GM12801 (cell line): Measurements from ENCODE around the gene PRKACA.

Source experiments
- TF ChIP-seq, protein P1 (sequence below): IDR thresholded peaks from one replicate; pipeline ENCODE4 v1.5.1; 2011; ENCODE audit warnings: control low read depth; ENCODE audit not compliant: insufficient read length; ENCODE audit errors: extremely low read depth

The PRKACA gene

GRCh38 chr19:14135355-14135754, 17.8 kb upstream of the PRKACA start:
- TF ChIP-seq, protein P1, sequence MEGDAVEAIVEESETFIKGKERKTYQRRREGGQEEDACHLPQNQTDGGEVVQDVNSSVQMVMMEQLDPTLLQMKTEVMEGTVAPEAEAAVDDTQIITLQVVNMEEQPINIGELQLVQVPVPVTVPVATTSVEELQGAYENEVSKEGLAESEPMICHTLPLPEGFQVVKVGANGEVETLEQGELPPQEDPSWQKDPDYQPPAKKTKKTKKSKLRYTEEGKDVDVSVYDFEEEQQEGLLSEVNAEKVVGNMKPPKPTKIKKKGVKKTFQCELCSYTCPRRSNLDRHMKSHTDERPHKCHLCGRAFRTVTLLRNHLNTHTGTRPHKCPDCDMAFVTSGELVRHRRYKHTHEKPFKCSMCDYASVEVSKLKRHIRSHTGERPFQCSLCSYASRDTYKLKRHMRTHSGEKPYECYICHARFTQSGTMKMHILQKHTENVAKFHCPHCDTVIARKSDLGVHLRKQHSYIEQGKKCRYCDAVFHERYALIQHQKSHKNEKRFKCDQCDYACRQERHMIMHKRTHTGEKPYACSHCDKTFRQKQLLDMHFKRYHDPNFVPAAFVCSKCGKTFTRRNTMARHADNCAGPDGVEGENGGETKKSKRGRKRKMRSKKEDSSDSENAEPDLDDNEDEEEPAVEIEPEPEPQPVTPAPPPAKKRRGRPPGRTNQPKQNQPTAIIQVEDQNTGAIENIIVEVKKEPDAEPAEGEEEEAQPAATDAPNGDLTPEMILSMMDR, result no peak

DNA sequence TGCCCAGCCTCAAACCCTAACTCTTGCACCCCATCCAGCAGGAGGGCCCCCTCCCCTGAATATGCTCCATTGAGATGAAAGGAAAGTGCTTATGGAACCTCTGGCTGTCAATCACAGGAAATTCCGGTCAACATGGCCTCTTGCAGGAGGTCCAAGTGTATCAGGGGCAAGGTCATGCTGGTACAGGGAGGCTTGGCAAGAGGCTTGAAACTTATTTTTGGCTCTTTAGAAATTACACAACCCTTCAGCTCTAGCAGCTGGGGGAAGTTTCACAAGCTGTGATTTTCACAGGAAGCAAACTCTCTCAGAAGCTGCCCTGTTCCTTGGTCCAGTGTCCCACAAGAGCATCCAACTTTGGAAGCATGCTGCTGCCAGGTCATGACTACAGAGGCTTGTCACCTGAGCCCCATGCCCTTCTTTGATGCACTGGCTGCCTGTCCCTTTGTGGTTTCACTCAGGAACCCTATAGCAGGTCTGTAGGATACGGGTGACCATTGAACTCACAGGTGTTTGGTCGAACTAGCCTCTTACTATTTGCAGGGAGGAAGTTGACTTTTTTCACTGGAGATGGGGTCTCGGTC, 10.5 kb upstream of the PRKACA start:
- TF ChIP-seq, protein P1, result no peak

- TF ChIP-seq, protein P1, result no peak
Observed at GRCh38 chr19:14127176-14127575, 9.6 kb upstream of the PRKACA start.

DNA sequence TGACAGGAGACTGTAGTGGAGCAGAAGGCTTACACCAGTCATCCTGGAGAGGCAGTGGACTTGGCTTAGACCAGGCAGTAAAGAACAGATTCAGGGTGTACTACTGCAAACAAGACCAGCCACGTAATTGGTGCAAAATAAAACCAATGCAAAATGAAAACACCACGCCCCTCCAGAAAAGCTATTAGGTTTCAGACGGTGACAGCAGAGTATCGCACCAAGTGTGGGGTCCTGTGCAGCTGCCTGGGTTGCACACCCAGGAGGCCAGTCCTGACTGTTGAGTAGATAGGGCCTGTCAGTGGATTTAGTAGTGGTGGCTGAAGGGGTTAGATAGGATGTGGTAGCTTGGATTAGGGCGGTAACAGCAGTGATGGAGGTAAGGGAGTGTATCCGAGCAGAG, 5.4 kb upstream of the PRKACA start:
- TF ChIP-seq, protein P1, result no peak

- TF ChIP-seq, protein P1, result no peak
Observed at GRCh38 chr19:14120497-14120780, 2.9 kb upstream of the PRKACA start.

GRCh38 chr19:14119644-14120496, 2.3 kb upstream of the PRKACA start:
- TF ChIP-seq, protein P1, result no peak

GRCh38 chr19:14119146-14119545, 1.6 kb upstream of the PRKACA start:
- TF ChIP-seq, protein P1, result no peak
